ENCODE measurements around the gene TNFRSF11A.

TNFRSF11A gene

GRCh38 chr18:62387257-62387656 is 62.1 kb downstream of the TNFRSF11A start:
- H3K4me2 ChIP-seq (ENCODE audit: low read length): no peak overlapping the region
- no peak overlapping the region for H3K27ac ChIP-seq (ENCODE audit: low read length)
- no peak overlapping the region for H3K9ac ChIP-seq (ENCODE audit: low read length)

DNA sequence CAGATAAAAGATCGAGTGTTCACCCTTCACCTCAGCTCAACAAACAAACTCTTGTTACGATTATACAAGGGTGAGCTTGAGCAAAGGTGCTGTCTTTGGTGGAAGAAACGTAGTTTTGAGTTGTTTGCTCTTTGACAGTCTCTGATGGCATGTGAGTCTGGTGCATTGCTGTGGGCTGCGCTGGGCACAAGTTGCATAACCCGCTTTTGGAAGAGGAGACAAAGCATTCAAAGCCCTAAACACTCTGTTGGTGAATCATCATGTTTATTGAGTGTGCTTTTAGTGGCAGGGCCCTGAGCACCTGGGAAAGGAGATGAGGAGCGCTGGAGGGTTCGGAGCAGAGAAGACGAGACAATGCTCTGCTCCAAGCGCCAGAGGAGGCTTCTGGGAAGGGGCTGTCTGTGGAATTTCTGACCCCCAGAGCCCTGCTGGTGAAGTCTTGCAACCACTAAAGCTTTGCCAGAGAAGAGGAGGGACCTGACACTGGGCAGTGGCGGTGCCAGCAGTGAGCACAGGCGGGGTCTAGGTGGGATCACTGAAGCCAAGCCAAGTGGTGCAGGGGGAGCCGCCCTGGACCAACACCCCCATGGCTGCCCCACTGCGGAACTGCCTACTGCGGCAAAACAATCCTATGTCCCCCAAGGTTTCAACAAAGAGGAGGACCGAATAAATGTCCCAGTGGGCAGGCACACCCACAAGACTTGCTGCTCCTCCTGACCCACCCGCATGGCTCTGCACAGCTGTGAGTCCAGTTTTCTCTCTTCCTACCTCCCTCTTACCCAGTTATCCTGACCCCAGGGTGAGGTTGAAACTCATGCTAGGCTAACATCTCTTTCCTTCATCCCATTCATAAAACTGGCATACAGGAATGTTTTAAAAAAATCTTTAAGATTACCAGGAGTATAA is 64.0 kb downstream of the TNFRSF11A start:
- H3K4me2 ChIP-seq (ENCODE audit: low read length): no peak overlapping the region
- no peak overlapping the region for H3K9ac ChIP-seq (ENCODE audit: low read length)
- no peaks in the 10 kb centered on the region for H4K20me1 ChIP-seq (ENCODE audit: insufficient read depth, low read length)
- no peak for TF ChIP-seq EZH2phosphoT487 (IDR thresholded peaks at IDR 0.05; ENCODE audit: low read depth)
- TF ChIP-seq CTCF (IDR thresholded peaks at IDR 0.05; ENCODE audit: low read depth, low read length): no peak
- no peak overlapping the region for H3K27ac ChIP-seq (ENCODE audit: low read length)
- H3K4me1 ChIP-seq (ENCODE audit: low read length): no peaks in the 10 kb centered on the region
- peaks cover 38% of the 10 kb centered on the region for H3K27me3 ChIP-seq (ENCODE audit: low read depth, low read length)
- H3K9me3 ChIP-seq (ENCODE audit: insufficient read depth, low read length): no peaks in the 10 kb centered on the region
- no peak overlapping the region for H2AFZ ChIP-seq (ENCODE audit: low read depth, low read length)
- no peaks in the 10 kb centered on the region for H3K79me2 ChIP-seq (ENCODE audit: low read length)
- H3K36me3 ChIP-seq (replicated peaks; ENCODE audit: low read depth, low read length): no peaks in the 10 kb centered on the region
- H3K4me3 ChIP-seq (ENCODE audit: low read length): no peak overlapping the region

More at GRCh38 chr18:62387257-62387656, 62.1 kb downstream of the TNFRSF11A start:
- Histone ChIP-seq H4K20me1 (ENCODE audit: insufficient read depth, low read length) (no peaks in the 10 kb centered on the region), H3K79me2 (ENCODE audit: low read length) (no peaks in the 10 kb centered on the region), H3K4me3 (ENCODE audit: low read length) (no peak overlapping the region), H3K27me3 (ENCODE audit: low read depth, low read length) (peaks cover 32% of the 10 kb centered on the region), H3K36me3 (replicated peaks; ENCODE audit: low read depth, low read length) (no peaks in the 10 kb centered on the region), H3K4me1 (ENCODE audit: low read length) (no peaks in the 10 kb centered on the region), H2AFZ (ENCODE audit: low read depth, low read length) (no peak overlapping the region), H3K9me3 (ENCODE audit: insufficient read depth, low read length) (no peaks in the 10 kb centered on the region)
- TF ChIP-seq EZH2phosphoT487 (IDR thresholded peaks at IDR 0.05; ENCODE audit: low read depth) (no peak), CTCF (IDR thresholded peaks at IDR 0.05; ENCODE audit: low read depth, low read length) (no peak)

- no peaks in the 10 kb centered on the region for H4K20me1 ChIP-seq (ENCODE audit: insufficient read depth, low read length)
- no peak overlapping the region for H3K4me2 ChIP-seq (ENCODE audit: low read length)
- no peaks in the 10 kb centered on the region for H3K9me3 ChIP-seq (ENCODE audit: insufficient read depth, low read length)
- H3K9ac ChIP-seq (ENCODE audit: low read length): no peak overlapping the region
- peaks cover 40% of the 10 kb centered on the region for H3K27me3 ChIP-seq (ENCODE audit: low read depth, low read length)
- H3K79me2 ChIP-seq (ENCODE audit: low read length): no peaks in the 10 kb centered on the region
- TF ChIP-seq CTCF (IDR thresholded peaks at IDR 0.05; ENCODE audit: low read depth, low read length): no peak
- TF ChIP-seq EZH2phosphoT487 (IDR thresholded peaks at IDR 0.05; ENCODE audit: low read depth): no peak
- H3K36me3 ChIP-seq (replicated peaks; ENCODE audit: low read depth, low read length): no peaks in the 10 kb centered on the region
- H2AFZ ChIP-seq (ENCODE audit: low read depth, low read length): no peak overlapping the region
- no peak overlapping the region for H3K4me3 ChIP-seq (ENCODE audit: low read length)
- no peaks in the 10 kb centered on the region for H3K4me1 ChIP-seq (ENCODE audit: low read length)
- no peak overlapping the region for H3K27ac ChIP-seq (ENCODE audit: low read length)
These were observed 64.8 kb downstream of the TNFRSF11A start for GRCh38 chr18:62389761-62390481.

Measured in OCI-LY3 (cell line).